Renal pelvis (tissue), 12 donors: Measurements from ENCODE around the gene HOXC10. TPM values are rescaled to one million over a fixed set of nuclear protein-coding genes. Genes with fewer than 3 reads are reported as not detected.

ENCODE experiments used
- DNase-seq: peaks from one replicate; pipeline ENCODE4 v3.0.0-alpha.2; 2013
- long read RNA-seq, 16 experiments: transcript quantifications; one replicate each; lab custom pipeline, GENCODE V29; 2026
- polyA plus RNA-seq, 3 donors: library from polyadenylated mRNA; unstranded; fragments of 120-200 nt; gene quantifications; one replicate each; pipeline ENCODE4 v1.2.1, GENCODE V29; 2013; ENCODE audit not compliant: insufficient read length in 3 of 3

Gene HOXC10
- polyA plus RNA-seq: 10 to 100 TPM; 53.8 to 61.0 (median 58.4) TPM
- long read RNA-seq, donor 1, transcript HOXC10-201 (2 exons, 1,936 nt): major isoform, 10 of 18 reads
- long read RNA-seq, donor 1, partial matches to known transcripts: 0 of 18 reads
- long read RNA-seq, donor 1, other reads (novel, unspliced or antisense): 0 of 18 reads
- long read RNA-seq, donor 2, transcript HOXC10-201 (2 exons, 1,936 nt): major isoform, 14 of 44 reads
- long read RNA-seq, donor 2, partial matches to known transcripts: 24 of 44 reads
- long read RNA-seq, donor 2, other reads (novel, unspliced or antisense): 0 of 44 reads
- long read RNA-seq, donor 3, transcript HOXC10-201 (2 exons, 1,936 nt): major isoform, 15 of 21 reads
- long read RNA-seq, donor 3, partial matches to known transcripts: 0 of 21 reads
- long read RNA-seq, donor 3, other reads (novel, unspliced or antisense): 0 of 21 reads
- long read RNA-seq, donor 4, transcript HOXC10-201 (2 exons, 1,936 nt): major isoform, 13 of 21 reads
- long read RNA-seq, donor 4, partial matches to known transcripts: 0 of 21 reads
- long read RNA-seq, donor 4, other reads (novel, unspliced or antisense): 0 of 21 reads
- long read RNA-seq, donor 5, transcript HOXC10-201 (2 exons, 1,936 nt): major isoform, 9 of 14 reads
- long read RNA-seq, donor 5, partial matches to known transcripts: 0 of 14 reads
- long read RNA-seq, donor 5, other reads (novel, unspliced or antisense): 0 of 14 reads
- long read RNA-seq, donor 6, transcript HOXC10-203 (2 exons, 799 nt): minor isoform, 6 of 22 reads
- long read RNA-seq, donor 6, transcript HOXC10-201 (2 exons, 1,936 nt): major isoform, 12 of 22 reads
- long read RNA-seq, donor 6, partial matches to known transcripts: 0 of 22 reads
- long read RNA-seq, donor 6, other reads (novel, unspliced or antisense): 0 of 22 reads
- long read RNA-seq, donor 7, transcript HOXC10-201 (2 exons, 1,936 nt): major isoform, 23 of 63 reads
- long read RNA-seq, donor 7, partial matches to known transcripts: 31 of 63 reads
- long read RNA-seq, donor 7, other reads (novel, unspliced or antisense): 0 of 63 reads
- long read RNA-seq, donor 8, transcript HOXC10-201 (2 exons, 1,936 nt): major isoform, 22 of 25 reads
- long read RNA-seq, donor 8, partial matches to known transcripts: 0 of 25 reads
- long read RNA-seq, donor 8, other reads (novel, unspliced or antisense): 0 of 25 reads
- long read RNA-seq, donor 9, transcript HOXC10-203 (2 exons, 799 nt): minor isoform, 7 of 38 reads
- long read RNA-seq, donor 9, transcript HOXC10-201 (2 exons, 1,936 nt): major isoform, 18 of 38 reads
- long read RNA-seq, donor 9, partial matches to known transcripts: 6 of 38 reads
- long read RNA-seq, donor 9, other reads (novel, unspliced or antisense): 0 of 38 reads
- long read RNA-seq, donor 10, transcript HOXC10-201 (2 exons, 1,936 nt): major isoform, 20 of 30 reads
- long read RNA-seq, donor 10, transcript HOXC10-203 (2 exons, 799 nt): minor isoform, 5 of 30 reads
- long read RNA-seq, donor 10, partial matches to known transcripts: 0 of 30 reads
- long read RNA-seq, donor 10, other reads (novel, unspliced or antisense): 0 of 30 reads
- long read RNA-seq, donor 11, transcript HOXC10-201 (2 exons, 1,936 nt): major isoform, 15 of 19 reads
- long read RNA-seq, donor 11, partial matches to known transcripts: 0 of 19 reads
- long read RNA-seq, donor 11, other reads (novel, unspliced or antisense): 0 of 19 reads
- long read RNA-seq, donor 12, transcript HOXC10-201 (2 exons, 1,936 nt): major isoform, 30 of 43 reads
- long read RNA-seq, donor 12, transcript HOXC10-204 (2 exons, 550 nt): minor isoform, 5 of 43 reads
- long read RNA-seq, donor 12, transcript HOXC10-202 (2 exons, 887 nt): minor isoform, 6 of 43 reads
- long read RNA-seq, donor 12, partial matches to known transcripts: 0 of 43 reads
- long read RNA-seq, donor 12, other reads (novel, unspliced or antisense): 0 of 43 reads
- long read RNA-seq, donor 13, transcript HOXC10-202 (2 exons, 887 nt): major isoform, 6 of 15 reads
- long read RNA-seq, donor 13, transcript HOXC10-201 (2 exons, 1,936 nt): major isoform, 6 of 15 reads
- long read RNA-seq, donor 13, partial matches to known transcripts: 0 of 15 reads
- long read RNA-seq, donor 13, other reads (novel, unspliced or antisense): 0 of 15 reads
- long read RNA-seq, donor 14: 0 reads
- long read RNA-seq, donor 15, transcript HOXC10-201 (2 exons, 1,936 nt): major isoform, 12 of 18 reads
- long read RNA-seq, donor 15, partial matches to known transcripts: 0 of 18 reads
- long read RNA-seq, donor 15, other reads (novel, unspliced or antisense): 0 of 18 reads
- long read RNA-seq, donor 16, transcript HOXC10-203 (2 exons, 799 nt): minor isoform, 5 of 35 reads
- long read RNA-seq, donor 16, transcript HOXC10-201 (2 exons, 1,936 nt): major isoform, 24 of 35 reads
- long read RNA-seq, donor 16, partial matches to known transcripts: 0 of 35 reads
- long read RNA-seq, donor 16, other reads (novel, unspliced or antisense): 0 of 35 reads

DNA sequence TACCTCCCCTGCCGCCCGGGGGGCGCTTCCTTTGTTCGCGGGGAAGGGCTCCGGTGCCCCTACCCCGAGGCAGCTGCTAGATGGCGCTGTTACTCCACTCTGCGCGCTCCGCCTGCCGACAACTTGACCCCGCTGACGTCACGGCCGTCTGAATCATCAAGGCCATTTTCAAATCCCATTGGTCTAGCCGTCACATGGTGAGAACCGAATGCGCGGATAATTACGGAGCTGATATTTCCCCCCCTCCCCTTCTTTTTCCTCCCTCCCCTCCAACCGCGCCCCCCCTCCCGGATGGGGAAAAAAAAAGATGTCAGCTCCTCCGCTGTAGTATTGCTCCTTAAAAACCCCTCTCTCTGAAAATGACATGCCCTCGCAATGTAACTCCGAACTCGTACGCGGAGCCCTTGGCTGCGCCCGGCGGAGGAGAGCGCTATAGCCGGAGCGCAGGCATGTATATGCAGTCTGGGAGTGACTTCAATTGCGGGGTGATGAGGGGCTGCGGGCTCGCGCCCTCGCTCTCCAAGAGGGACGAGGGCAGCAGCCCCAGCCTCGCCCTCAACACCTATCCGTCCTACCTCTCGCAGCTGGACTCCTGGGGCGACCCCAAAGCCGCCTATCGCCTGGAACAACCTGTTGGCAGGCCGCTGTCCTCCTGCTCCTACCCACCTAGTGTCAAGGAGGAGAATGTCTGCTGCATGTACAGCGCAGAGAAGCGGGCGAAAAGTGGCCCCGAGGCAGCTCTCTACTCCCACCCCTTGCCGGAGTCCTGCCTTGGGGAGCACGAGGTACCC lies at the start of gene HOXC10:
Gene HOXC10 (plus strand): TSS at position 246 of the 791 bp plus-strand sequence. CDS start 114 bp downstream, at position 360.
- DNase-seq: peak; percentile 99

DNA sequence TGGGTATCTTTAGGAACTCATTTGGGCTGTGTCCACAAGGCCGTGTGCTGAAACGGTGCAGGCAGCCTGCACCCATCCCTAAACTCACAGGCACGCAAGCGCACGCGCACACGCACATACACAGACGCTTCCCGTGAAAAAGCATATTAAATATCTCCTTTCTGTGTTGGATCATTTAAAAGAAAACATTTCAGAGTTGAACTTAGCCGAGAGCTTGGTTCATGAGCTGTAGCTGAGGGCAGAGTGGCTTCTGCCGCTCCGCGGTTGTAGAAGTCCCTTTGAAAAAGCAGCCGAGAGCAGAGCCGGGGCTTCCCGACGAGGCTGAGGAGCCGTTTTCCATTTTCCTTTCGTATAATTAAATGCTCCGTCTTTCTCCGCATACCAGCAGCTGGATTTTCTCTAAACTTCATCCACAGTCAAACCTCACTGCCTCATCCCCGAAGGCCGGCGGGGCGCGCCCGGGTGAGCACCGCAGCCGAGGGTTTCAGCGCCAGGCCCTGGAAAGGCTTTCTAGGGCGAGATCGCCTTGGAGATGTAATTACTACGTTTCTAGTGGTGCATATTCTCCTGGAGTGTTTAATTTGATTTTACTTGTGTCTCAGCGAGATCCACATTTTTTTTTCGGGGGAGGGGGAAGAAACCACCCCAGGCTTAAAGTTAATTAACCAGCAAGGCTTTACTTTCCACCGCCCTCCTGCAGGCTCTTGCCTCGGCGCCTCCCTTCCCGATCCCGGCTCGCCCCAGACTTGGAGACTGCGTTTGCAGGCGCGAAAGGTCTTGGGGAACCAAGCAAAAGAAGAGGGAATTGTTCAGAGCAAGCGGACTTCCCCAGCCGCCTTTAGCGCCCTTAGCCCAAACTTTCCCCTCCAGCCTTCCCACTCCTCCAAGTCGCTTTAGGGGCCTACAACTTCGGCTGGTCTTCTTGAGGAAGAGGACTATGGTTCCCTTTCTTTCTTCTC lies 49.3 kb upstream of the HOXC10 start:
- no peak for DNase-seq

DNA sequence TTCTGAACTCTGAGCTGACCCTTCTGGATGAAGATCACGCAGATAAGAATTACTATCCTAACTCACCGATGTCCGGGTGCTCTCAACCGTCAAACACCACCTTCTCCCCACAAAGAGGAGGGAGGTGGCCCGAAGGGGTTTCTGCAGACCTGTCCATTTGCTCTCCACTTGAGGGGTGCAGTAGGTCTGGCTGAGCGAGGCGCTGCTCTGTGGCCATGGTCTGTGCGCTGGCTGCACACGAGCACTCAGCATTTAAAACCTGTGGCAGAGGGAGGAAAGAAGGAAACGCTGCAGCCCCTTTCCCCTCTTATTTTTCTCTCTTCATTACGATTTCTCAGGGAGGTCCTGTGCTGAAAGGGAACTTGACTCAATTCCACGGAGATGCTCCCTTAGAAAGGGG lies 47.8 kb upstream of the HOXC10 start:
- no peak for DNase-seq

DNA sequence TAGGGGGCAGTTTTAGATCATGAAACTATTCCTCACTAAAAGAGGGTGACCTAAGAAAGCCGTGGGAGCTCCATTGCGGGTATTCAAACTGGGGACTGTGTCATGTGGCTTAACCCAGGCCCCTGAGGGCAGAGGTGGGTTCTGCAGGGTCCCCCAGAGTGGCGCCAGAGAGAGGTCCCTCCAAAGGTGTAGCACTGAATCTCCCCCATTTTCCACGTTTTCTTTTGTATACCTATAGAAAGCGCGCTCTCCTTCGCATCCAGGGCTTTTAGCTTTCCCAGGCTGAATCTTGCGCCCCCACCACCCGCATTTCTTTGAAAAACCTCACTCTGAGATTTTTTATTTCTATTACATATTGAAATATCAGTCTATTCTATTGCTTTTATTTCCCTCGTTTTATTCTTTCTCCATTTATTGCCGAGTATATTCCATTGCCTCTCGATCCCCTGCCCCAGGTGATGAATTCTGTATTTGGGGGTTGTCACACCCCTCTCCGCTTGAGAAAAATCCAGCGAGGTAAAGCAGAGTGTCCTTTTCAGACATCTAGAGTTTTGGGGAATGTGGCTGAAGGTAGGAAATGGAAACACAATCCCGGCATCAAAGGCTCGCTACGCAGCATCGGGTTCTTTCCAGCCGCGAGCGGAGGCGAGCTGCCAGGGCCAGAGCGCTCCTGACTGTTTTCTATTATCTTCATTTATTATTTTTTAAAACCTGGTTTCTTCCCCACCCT lies 47.2 kb upstream of the HOXC10 start:
- DNase-seq: no peak

- DNase-seq: peak; percentile 90
Measured at GRCh38 chr12:53938326-53939140, 46.4 kb upstream of the HOXC10 start, which contains the start of gene HOXC13. Gene HOXC13, plus strand, starts transcription at chr12:53938831. Its CDS starts 76 bp downstream, at chr12:53938907.

DNA sequence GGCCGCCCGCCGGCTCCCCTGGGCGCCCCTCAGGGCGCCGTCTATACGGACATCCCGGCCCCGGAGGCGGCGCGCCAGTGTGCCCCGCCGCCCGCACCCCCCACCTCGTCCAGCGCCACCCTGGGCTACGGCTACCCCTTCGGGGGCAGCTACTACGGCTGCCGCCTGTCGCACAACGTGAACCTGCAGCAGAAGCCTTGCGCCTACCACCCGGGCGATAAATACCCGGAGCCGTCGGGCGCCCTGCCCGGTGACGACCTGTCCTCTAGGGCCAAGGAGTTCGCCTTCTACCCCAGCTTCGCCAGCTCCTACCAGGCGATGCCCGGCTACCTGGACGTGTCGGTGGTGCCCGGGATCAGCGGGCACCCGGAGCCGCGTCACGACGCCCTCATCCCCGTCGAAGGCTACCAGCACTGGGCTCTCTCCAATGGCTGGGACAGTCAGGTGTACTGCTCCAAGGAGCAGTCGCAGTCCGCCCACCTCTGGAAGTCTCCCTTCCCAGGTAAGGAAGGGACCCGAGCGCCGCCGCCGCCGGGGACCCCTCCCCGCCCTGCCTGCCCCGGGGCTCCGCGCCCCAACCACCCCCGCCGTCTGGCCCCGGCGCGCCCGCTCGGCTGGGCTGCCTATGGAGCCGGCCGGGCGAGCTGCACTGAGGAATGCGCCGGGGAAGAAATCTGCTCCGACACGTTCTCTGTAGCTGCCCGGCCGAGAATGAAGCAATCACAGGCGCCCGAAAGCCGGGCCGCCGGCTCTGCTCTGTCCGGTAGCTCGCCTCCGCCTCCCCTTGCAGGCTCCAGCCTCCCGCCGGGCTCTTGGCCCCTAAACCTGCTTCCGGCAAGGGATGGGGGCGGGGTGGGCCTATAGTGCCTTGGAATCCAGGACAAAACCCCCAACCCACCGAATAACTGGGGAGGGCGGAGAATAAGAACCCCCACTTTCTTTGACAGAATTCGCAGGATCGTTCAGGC lies 45.5 kb upstream of the HOXC10 start:
- no peak for DNase-seq

- DNase-seq: no peak
Measured at GRCh38 chr12:53940443-53941014, 44.4 kb upstream of the HOXC10 start.

DNA sequence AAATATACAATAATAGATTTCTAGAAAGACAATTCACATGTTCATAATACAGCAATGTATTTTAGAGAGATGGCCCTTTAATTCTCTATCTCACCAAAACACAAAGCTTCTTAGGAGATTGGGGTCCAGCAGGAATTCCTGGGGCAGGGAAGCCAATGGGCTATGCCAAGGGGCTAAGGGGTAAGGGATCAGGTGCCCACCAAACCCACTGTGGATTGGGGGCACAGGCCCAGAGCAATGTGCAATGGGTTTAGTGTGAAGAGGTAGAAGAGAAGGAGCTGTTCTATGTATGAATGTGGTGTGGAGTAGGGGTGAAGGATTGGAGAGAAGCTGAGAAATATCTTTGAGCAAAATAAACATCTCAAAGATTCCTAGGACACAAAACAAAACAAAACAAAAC lies 43.8 kb upstream of the HOXC10 start:
- DNase-seq: no peak

DNA sequence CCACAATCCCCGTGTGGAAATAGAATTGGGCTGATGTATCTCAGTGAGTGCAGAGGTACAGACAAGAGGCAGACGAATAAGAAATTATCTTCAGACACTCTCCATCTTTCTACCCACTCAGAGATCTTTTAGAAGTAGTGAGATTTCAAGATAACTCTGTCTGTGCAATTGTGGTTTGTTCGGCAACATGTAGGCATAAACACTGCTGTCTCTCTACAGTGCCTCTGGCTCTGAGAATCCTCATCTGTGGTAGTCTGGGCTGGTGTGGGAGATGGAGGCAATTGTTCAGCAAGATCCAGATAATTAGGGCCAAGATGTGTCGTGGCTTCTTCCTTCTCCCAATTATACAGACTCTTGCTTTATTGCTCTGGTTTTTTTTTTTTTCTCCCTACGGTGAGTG lies 43.2 kb upstream of the HOXC10 start:
- no peak for DNase-seq

GRCh38 chr12:53942467-53942997 lies 42.4 kb upstream of the HOXC10 start:
- no peak for DNase-seq

GRCh38 chr12:53944209-53944608 lies 40.7 kb upstream of the HOXC10 start:
- no peak for DNase-seq

GRCh38 chr12:53944907-53945847 lies 39.8 kb upstream of the HOXC10 start:
- no peak for DNase-seq
